IMR-90 (cell line): ENCODE results near the gene DDT. TPM values are rescaled to one million over a fixed set of nuclear protein-coding genes. Genes with fewer than 3 reads are reported as not detected.
A peak's percentile ranks its signal among the peaks of the same experiment; 100 is the strongest.
"Not testable (repeated sequence)": the region's sequence is repeated elsewhere in the genome, so short reads cannot be mapped to it uniquely, and the experiment has no call there.

Source experiments
- ATAC-seq: fragments of 200-7000 bp; cut with Tn5 transposase; 2 replicates; pipeline ENCODE4 v1.9.1; 2020; ENCODE audit warnings: low read depth, mild to moderate bottlenecking, moderate library complexity
- BruUV-seq: library from RNA; stranded (reverse); fragments of 400-500 nt; replicated peaks from 2 replicates; lab custom pipeline; 2021; lab: Mats Ljungman, UMichigan
- CTCF ChIA-PET: fragments of 300-600 bp; formaldehyde crosslinking; extraction: SDS; loops from one replicate; lab custom pipeline; 2021; ENCODE audit warnings: antibody characterized with exemption; lab: Yijun Ruan, JAX
- POLR2A ChIA-PET: fragments of 300-600 bp; sonication (Branson Sonifier 250); formaldehyde crosslinking; loops from one replicate; lab custom pipeline; 2022; ENCODE audit warnings: antibody characterized with exemption; ENCODE audit not compliant: unreplicated experiment; lab: Charles Lee
- DNase-seq: peaks from one replicate; pipeline ENCODE4 v3.0.0; 2013
- H2AFZ ChIP-seq: replicated peaks from 2 replicates; pipeline ENCODE3; 2013; ENCODE audit warnings: low read length, mild to moderate bottlenecking; ENCODE audit not compliant: poor library complexity
- H2AK5ac ChIP-seq: 2 replicates; pipeline ENCODE4 v1.6.1; 2013; ENCODE audit warnings: low read depth, low read length, inconsistent platforms
- H2AK9ac ChIP-seq: replicated peaks from 2 replicates; pipeline ENCODE3; 2013; ENCODE audit warnings: mild to moderate bottlenecking, low read depth, low read length, moderate library complexity; ENCODE audit not compliant: poor library complexity
- H2BK120ac ChIP-seq: 2 replicates; pipeline ENCODE4 v1.6.1; 2013; ENCODE audit warnings: low read depth, low read length, inconsistent platforms
- H2BK15ac ChIP-seq: 3 replicates; pipeline ENCODE4 v1.6.1; 2013; ENCODE audit warnings: low read depth, low read length, inconsistent platforms
- H2BK20ac ChIP-seq: 2 replicates; pipeline ENCODE4 v1.6.1; 2013; ENCODE audit warnings: low read depth, mild to moderate bottlenecking, inconsistent platforms, low read length, moderate library complexity
- H2BK5ac ChIP-seq: 2 replicates; pipeline ENCODE4 v1.6.1; 2013; ENCODE audit warnings: mild to moderate bottlenecking, low read depth, low read length, inconsistent platforms; ENCODE audit not compliant: poor library complexity, severe bottlenecking
- H3K14ac ChIP-seq: replicated peaks from 2 replicates; pipeline ENCODE4 v1.6.1; 2013; ENCODE audit warnings: low read depth, low read length, inconsistent platforms
- H3K18ac ChIP-seq: 2 replicates; pipeline ENCODE4 v1.6.1; 2013; ENCODE audit warnings: low read depth, low read length, control low read depth
- H3K23ac ChIP-seq: 2 replicates; pipeline ENCODE4 v1.6.1; 2013; ENCODE audit warnings: low read depth, low read length, inconsistent platforms
- H3K27ac ChIP-seq: 2 replicates; pipeline ENCODE4 v1.5.1; 2013; ENCODE audit warnings: mild to moderate bottlenecking, control low read depth, low read length; ENCODE audit not compliant: insufficient read depth
- H3K27me3 ChIP-seq: 2 replicates; pipeline ENCODE4 v1.6.1; 2013; ENCODE audit warnings: low read length; ENCODE audit not compliant: control insufficient read depth, insufficient read depth
- H3K36me3 ChIP-seq: 2 replicates; pipeline ENCODE4 v1.6.1; 2013; ENCODE audit warnings: low read length, mixed read lengths; ENCODE audit not compliant: control insufficient read depth, insufficient read depth
- H3K4ac ChIP-seq: 2 replicates; pipeline ENCODE4 v1.6.1; 2013; ENCODE audit warnings: low read depth, low read length, inconsistent platforms
- H3K4me1 ChIP-seq: 2 replicates; pipeline ENCODE4 v1.6.1; 2013; ENCODE audit warnings: low read length, mixed read lengths; ENCODE audit not compliant: control insufficient read depth, insufficient read depth
- H3K4me2 ChIP-seq: 2 replicates; pipeline ENCODE4 v1.6.1; 2013; ENCODE audit warnings: low read depth, mild to moderate bottlenecking, control low read depth, low read length, moderate library complexity
- H3K4me3 ChIP-seq: 2 replicates; pipeline ENCODE4 v1.5.1; 2013; ENCODE audit warnings: low read depth, mild to moderate bottlenecking, control low read depth, low read length, moderate library complexity; ENCODE audit not compliant: insufficient read depth
- H3K56ac ChIP-seq: 2 replicates; pipeline ENCODE4 v1.6.1; 2013; ENCODE audit warnings: low read length, inconsistent platforms; ENCODE audit not compliant: insufficient read depth; ENCODE audit errors: extremely low read depth
- H3K79me1 ChIP-seq, 2 experiments: 2 replicates each; pipeline ENCODE4 v1.6.1; 2013; ENCODE audit warnings: low read length in 2 of 2, inconsistent platforms in 1 of 2, low read depth in 1 of 2
- H3K9ac ChIP-seq: 2 replicates; pipeline ENCODE4 v1.6.1; 2013; ENCODE audit warnings: low read depth, low read length, control low read depth
- H3K9me1 ChIP-seq: 2 replicates; pipeline ENCODE4 v1.6.1; 2013; ENCODE audit warnings: low read length, inconsistent platforms; ENCODE audit not compliant: insufficient read depth
- H3K9me3 ChIP-seq: 2 replicates; pipeline ENCODE4 v1.6.1; 2013; ENCODE audit warnings: low read length; ENCODE audit not compliant: control insufficient read depth, insufficient read depth
- H4K20me1 ChIP-seq: 2 replicates; pipeline ENCODE4 v1.6.1; 2013; ENCODE audit warnings: low read length, inconsistent platforms; ENCODE audit not compliant: insufficient read depth
- H4K5ac ChIP-seq: 2 replicates; pipeline ENCODE4 v1.6.1; 2013; ENCODE audit warnings: mild to moderate bottlenecking, low read depth, low read length, control low read depth
- H4K8ac ChIP-seq, 2 experiments: 2 replicates each; pipeline ENCODE4 v1.6.1; 2013; ENCODE audit warnings: low read depth in 2 of 2, low read length in 2 of 2, control low read depth in 1 of 2, inconsistent platforms in 1 of 2
- H4K91ac ChIP-seq: 2 replicates; pipeline ENCODE4 v1.6.1; 2013; ENCODE audit warnings: low read depth, low read length, inconsistent platforms; ENCODE audit not compliant: insufficient read depth
- WGBS, 2 experiments: methylation state at CpG; one replicate each; pipeline versions ENCODE4 v1.1.5 to v1.1.7; 2013; ENCODE audit warnings: missing lambda C conversion rate in 2 of 2; ENCODE audit not compliant: insufficient read length in 1 of 2; ENCODE audit errors: extremely low coverage in 2 of 2; 5-methylcytosine and 5-hydroxymethylcytosine counted together
- dilution Hi-C: fragments of 300-500 bp; cut with HindIII; formaldehyde crosslinking; loops from one replicate; pipeline ENCODE4 v1.14.3; 2018; ENCODE audit warnings: low sequenced_read_pairs; ENCODE audit not compliant: unreplicated experiment
- in situ Hi-C: fragments of 300-500 bp; cut with MboI; formaldehyde crosslinking; loops from 3 replicates; pipeline ENCODE4 v1.14.3; 2019; ENCODE audit warnings: low sequenced_read_pairs, inconsistent platforms, mixed read lengths
- intact Hi-C: fragments of 100-400 bp; cut with micrococcal nuclease; formaldehyde crosslinking; loops from 2 replicates; pipeline ENCODE4 v1.10.0; 2022
- polyA plus RNA-seq, 3 experiments: library from polyadenylated mRNA; depleted of rRNA; stranded (reverse); fragments of >200 nt; gene quantifications; 2 replicates each; pipeline ENCODE4 v1.2.3, GENCODE V29; 2012; ENCODE audit warnings: low replicate concordance in 1 of 3
- total RNA-seq: library from RNA; depleted of rRNA; stranded (reverse); fragments of >200 nt; gene quantifications from 2 replicates; pipeline ENCODE4 v1.2.3, GENCODE V29; 2012

DDT gene
- total and polyA plus RNA-seq, 2 of the 4 experiments (the other 2 are of a cell fraction) = 54.8 to 151 TPM

- H2AFZ ChIP-seq, intact Hi-C loops, DNase-seq, H2BK20ac ChIP-seq, H2BK120ac ChIP-seq, H3K23ac ChIP-seq, POLR2A ChIA-PET, H3K27ac ChIP-seq, H2AK9ac ChIP-seq, H3K27me3 ChIP-seq, H3K9me1 ChIP-seq, H4K91ac ChIP-seq, H4K20me1 ChIP-seq, H3K4ac ChIP-seq, H3K36me3 ChIP-seq, in situ Hi-C loops, CTCF ChIA-PET, H2BK15ac ChIP-seq, dilution Hi-C loops, H3K56ac ChIP-seq, H3K79me1 ChIP-seq, H2AK5ac ChIP-seq, H3K4me1 ChIP-seq, H4K5ac ChIP-seq, H3K9me3 ChIP-seq, H3K14ac ChIP-seq, H2BK5ac ChIP-seq, BruUV-seq, H3K18ac ChIP-seq: not testable (repeated sequence)
- no CpG with 5 or more reads among the region's 43 CpGs for WGBS, 2 experiments
- Histone ChIP-seq H3K4me3 (peak within 1 kb of the TSS; percentile 19; the same call in 1 of the 2 replicates), H4K8ac (peak within 1 kb of the TSS; percentile 65 to 69; a peak in 3 of 4 replicates), H3K9ac (peak within 1 kb of the TSS; percentile 64; the same call in 1 of the 2 replicates), H3K4me2 (peak within 1 kb of the TSS; percentile 45; the same call in 1 of the 2 replicates)
- peak; percentile 97 for ATAC-seq
These were observed 13.0 kb downstream of the DDT start, which contains the start of gene GSTT2B for GRCh38 chr22:23961084-23961771. Gene GSTT2B (minus strand): TSS chr22:23961195. CDS start chr22:23961131, 64 bp downstream.
